Stromal cell of bone marrow (primary cell): Measurements from ENCODE around the gene TSHZ3.

Experiments
- DNase-seq: peaks from one replicate; pipeline ENCODE4 v3.0.0-alpha.2; 2012; ENCODE audit warnings: low read depth

The TSHZ3 gene

GRCh38 chr19:31283701-31284100, 65.5 kb downstream of the TSHZ3 start:
- DNase-seq = no peak

- no peak for DNase-seq
Measured at GRCh38 chr19:31282346-31282745, 66.9 kb downstream of the TSHZ3 start.

GRCh38 chr19:31280287-31281006, 68.8 kb downstream of the TSHZ3 start:
- no peak for DNase-seq

- no peak for DNase-seq
Measured at GRCh38 chr19:31279436-31279765, 69.8 kb downstream of the TSHZ3 start.

- DNase-seq = no peak
Measured at GRCh38 chr19:31278555-31279435, 70.4 kb downstream of the TSHZ3 start.

- DNase-seq = no peak
Measured at GRCh38 chr19:31277516-31277915, 71.7 kb downstream of the TSHZ3 start.

- DNase-seq = no peak
Measured at GRCh38 chr19:31276831-31277230, 72.4 kb downstream of the TSHZ3 start.

- DNase-seq = no peak
Measured at GRCh38 chr19:31275068-31275334, 74.2 kb downstream of the TSHZ3 start.

GRCh38 chr19:31274251-31275067, 74.8 kb downstream of the TSHZ3 start:
- DNase-seq = no peak

GRCh38 chr19:31272583-31273106, 76.6 kb downstream of the TSHZ3 start:
- no peak for DNase-seq

- no peak for DNase-seq
Measured at GRCh38 chr19:31271306-31271911, 77.8 kb downstream of the TSHZ3 start.

- DNase-seq = peak; percentile 43
Measured at GRCh38 chr19:31270897-31271296, 78.3 kb downstream of the TSHZ3 start.

GRCh38 chr19:31269425-31270127, 79.7 kb downstream of the TSHZ3 start:
- DNase-seq = no peak

- DNase-seq = no peak
Measured at GRCh38 chr19:31268751-31269383, 80.4 kb downstream of the TSHZ3 start.

GRCh38 chr19:31266731-31267130, 82.5 kb downstream of the TSHZ3 start:
- no peak for DNase-seq

- no peak for DNase-seq
Measured at GRCh38 chr19:31266196-31266595, 83.0 kb downstream of the TSHZ3 start.

- DNase-seq = no peak
Measured at GRCh38 chr19:31264041-31264778, 85.0 kb downstream of the TSHZ3 start.

- no peak for DNase-seq
Measured at GRCh38 chr19:31263328-31263727, 85.9 kb downstream of the TSHZ3 start.

GRCh38 chr19:31262725-31263191, 86.5 kb downstream of the TSHZ3 start:
- DNase-seq = no peak

- no peak for DNase-seq
Measured at GRCh38 chr19:31261603-31262212, 87.5 kb downstream of the TSHZ3 start.
